ENCODE measurements around the gene HTRA2.

Gene HTRA2

DNA sequence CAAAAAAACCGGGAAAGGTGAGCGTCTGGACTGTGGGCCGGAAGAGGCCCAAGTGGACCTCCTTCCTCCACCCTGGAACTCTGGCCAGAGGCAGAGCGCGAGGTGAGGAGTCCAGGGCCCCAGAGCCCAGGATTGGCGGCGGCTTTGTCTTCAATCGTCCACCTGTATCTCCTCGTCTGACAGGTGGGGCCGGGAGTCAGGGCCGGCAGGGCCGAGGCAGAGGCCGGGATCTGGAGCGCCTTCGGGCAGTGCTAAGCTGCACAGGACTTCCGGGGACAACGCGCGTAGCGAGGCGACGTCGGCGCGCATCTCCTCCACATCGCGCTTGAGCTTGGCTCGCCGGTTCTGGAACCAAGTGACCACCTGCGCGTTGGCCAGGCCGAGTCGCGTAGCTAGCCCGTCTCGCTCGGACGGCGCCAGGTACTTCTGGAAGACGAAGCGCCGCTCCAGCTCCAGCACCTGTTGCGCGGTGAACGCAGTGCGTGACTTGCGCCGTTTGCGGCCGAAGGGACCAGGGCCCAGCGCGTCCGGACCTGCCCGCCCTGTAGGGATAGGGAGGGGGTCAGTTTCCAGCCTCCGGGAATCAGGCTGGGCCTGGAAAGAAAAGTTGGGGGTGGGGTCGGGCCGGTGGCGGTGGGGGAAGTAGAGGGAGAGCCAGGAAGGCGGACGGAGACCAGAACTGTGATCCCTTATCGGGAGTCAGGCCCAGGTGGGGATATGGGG lies 31.8 kb upstream of the HTRA2 start:
- H3K27ac ChIP-seq: peak overlapping the region; percentile 97
- TF ChIP-seq ZFX (IDR thresholded peaks at IDR 0.05; ENCODE audit: borderline replicate concordance): no peak
- TF ChIP-seq, protein P1, sequence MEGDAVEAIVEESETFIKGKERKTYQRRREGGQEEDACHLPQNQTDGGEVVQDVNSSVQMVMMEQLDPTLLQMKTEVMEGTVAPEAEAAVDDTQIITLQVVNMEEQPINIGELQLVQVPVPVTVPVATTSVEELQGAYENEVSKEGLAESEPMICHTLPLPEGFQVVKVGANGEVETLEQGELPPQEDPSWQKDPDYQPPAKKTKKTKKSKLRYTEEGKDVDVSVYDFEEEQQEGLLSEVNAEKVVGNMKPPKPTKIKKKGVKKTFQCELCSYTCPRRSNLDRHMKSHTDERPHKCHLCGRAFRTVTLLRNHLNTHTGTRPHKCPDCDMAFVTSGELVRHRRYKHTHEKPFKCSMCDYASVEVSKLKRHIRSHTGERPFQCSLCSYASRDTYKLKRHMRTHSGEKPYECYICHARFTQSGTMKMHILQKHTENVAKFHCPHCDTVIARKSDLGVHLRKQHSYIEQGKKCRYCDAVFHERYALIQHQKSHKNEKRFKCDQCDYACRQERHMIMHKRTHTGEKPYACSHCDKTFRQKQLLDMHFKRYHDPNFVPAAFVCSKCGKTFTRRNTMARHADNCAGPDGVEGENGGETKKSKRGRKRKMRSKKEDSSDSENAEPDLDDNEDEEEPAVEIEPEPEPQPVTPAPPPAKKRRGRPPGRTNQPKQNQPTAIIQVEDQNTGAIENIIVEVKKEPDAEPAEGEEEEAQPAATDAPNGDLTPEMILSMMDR (IDR thresholded peaks at IDR 0.05): no peak

- TF ChIP-seq, protein P1 (IDR thresholded peaks at IDR 0.05): no peak
- no peak for TF ChIP-seq ZFX (IDR thresholded peaks at IDR 0.05; ENCODE audit: borderline replicate concordance)
- peak overlapping the region; percentile 97 for H3K27ac ChIP-seq
Observed at GRCh38 chr2:74498500-74499266, 31.1 kb upstream of the HTRA2 start.

- H3K27ac ChIP-seq: peak within 1 kb of the TSS; percentile 97
- TF ChIP-seq, protein P1 (IDR thresholded peaks at IDR 0.05): no peak
- no peak for TF ChIP-seq ZFX (IDR thresholded peaks at IDR 0.05; ENCODE audit: borderline replicate concordance)
Observed at GRCh38 chr2:74499267-74499939, 30.3 kb upstream of the HTRA2 start, which contains the start of gene LBX2. Gene LBX2 (minus strand): TSS chr2:74499603. CDS start chr2:74499537, 66 bp downstream.

DNA sequence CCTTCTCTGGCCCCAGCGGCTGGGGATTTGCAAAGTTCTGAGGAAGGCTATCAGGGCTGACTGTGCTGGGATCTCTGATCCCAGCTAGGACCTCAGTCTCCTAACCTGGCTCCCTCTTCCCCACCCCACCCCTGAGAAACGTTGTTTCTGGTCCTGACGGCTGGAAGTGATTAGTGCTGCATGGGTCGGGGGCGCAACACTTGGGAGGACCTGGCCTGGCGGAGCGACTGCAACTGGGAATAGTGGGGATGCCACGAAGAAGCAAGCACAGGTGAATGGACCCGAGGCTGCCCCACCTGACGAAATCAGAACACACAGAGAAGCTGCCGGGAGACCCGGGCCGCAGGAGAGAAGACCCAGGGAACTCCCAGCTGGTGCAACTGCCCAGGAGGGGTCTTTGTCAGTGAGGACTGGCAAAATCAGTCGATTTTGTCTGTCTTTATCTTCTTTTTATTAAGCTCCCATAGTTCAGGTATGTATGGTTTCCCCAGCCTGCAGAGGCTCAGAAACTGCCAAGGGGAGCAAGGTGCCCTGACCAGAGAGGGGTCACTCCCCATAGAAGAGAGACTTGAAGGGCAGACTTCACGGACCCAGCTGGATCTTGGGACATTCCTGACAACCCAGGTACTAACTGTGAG lies 29.7 kb upstream of the HTRA2 start:
- no peak for TF ChIP-seq ZFX (IDR thresholded peaks at IDR 0.05; ENCODE audit: borderline replicate concordance)
- TF ChIP-seq, protein P1 (IDR thresholded peaks at IDR 0.05): no peak
- H3K27ac ChIP-seq: peak overlapping the region; percentile 97

- TF ChIP-seq, protein P1 (IDR thresholded peaks at IDR 0.05): no peak
- no peak for TF ChIP-seq ZFX (IDR thresholded peaks at IDR 0.05; ENCODE audit: borderline replicate concordance)
- peak overlapping the region; percentile 97 for H3K27ac ChIP-seq
Observed at GRCh38 chr2:74500578-74500946, 29.2 kb upstream of the HTRA2 start.

DNA sequence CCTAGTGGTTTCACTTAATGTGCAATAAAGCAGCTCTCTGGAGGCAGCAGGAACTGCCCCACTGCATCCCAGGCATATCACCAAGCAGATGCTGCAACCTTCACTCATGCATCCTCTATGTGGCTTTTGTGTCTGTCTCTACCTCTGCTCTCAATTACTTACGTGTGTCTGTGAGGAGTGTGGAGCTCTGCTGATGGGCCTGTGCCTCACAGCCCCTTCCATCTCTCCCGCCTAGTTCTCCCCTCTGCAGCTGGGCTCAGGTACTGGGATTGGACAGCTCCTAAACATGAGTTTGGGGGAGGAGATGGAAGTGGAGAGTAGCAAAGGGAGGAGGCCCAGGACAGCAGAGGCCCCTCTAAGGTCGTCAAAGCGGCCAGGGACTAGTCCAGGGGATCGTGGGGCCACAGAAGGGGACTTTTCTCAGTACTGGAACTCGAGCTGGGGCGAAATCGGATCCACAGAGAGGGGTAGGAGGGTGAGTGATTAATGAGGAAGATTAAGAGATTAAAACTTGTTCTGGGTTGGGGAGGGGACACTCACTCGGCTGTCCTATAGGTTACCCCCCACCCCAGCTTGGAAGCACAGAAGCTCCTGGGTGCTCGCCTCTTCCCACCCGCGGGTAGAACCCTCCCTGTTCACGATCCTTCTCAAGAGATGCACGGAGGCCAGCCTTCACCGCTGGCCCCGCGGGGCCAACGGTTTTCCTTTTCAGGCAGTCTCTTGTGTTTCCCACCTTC lies 28.2 kb upstream of the HTRA2 start:
- TF ChIP-seq, protein P1 (IDR thresholded peaks at IDR 0.05): no peak
- no peak for TF ChIP-seq ZFX (IDR thresholded peaks at IDR 0.05; ENCODE audit: borderline replicate concordance)
- H3K27ac ChIP-seq: peak overlapping the region; percentile 97
